ENCODE measurements around the gene MBNL1. TPM values are rescaled to one million over a fixed set of nuclear protein-coding genes. Genes with fewer than 3 reads are reported as not detected.
"Not testable (repeated sequence)": the region's sequence is repeated elsewhere in the genome, so short reads cannot be mapped to it uniquely, and the experiment has no call there.

MBNL1 gene
- polyA plus RNA-seq, 4 donors: 44.0 to 55.3 (median 52.5) TPM

- not testable (repeated sequence) for DNase-seq (ENCODE audit: low read depth in 4 of 4, low spot score in 3 of 4)
Measured at GRCh38 chr3:152367192-152367591, 98.5 kb downstream of the MBNL1 start.

GRCh38 chr3:152372633-152373032, 103.9 kb downstream of the MBNL1 start:
- DNase-seq (ENCODE audit: low read depth in 4 of 4, low spot score in 3 of 4): not testable (repeated sequence)

GRCh38 chr3:152373379-152373778, 104.7 kb downstream of the MBNL1 start:
- no peak for DNase-seq (ENCODE audit: low read depth in 4 of 4, low spot score in 3 of 4)

- no peak for DNase-seq (ENCODE audit: low read depth in 4 of 4, low spot score in 3 of 4)
Measured at GRCh38 chr3:152374262-152374990, 105.7 kb downstream of the MBNL1 start.

- no peak for DNase-seq (ENCODE audit: low read depth in 4 of 4, low spot score in 3 of 4)
Measured at GRCh38 chr3:152375546-152375945, 106.8 kb downstream of the MBNL1 start.

GRCh38 chr3:152376351-152377183, 107.8 kb downstream of the MBNL1 start:
- no peak for DNase-seq (ENCODE audit: low read depth in 4 of 4, low spot score in 3 of 4)

GRCh38 chr3:152377184-152377570, 108.4 kb downstream of the MBNL1 start:
- no peak for DNase-seq (ENCODE audit: low read depth in 4 of 4, low spot score in 3 of 4)

GRCh38 chr3:152379415-152380042, 110.8 kb downstream of the MBNL1 start:
- DNase-seq (ENCODE audit: low read depth in 4 of 4, low spot score in 3 of 4): no peak

GRCh38 chr3:152380043-152380442, 111.3 kb downstream of the MBNL1 start:
- no peak for DNase-seq (ENCODE audit: low read depth in 4 of 4, low spot score in 3 of 4)

- DNase-seq (ENCODE audit: low read depth in 4 of 4, low spot score in 3 of 4): no peak
Measured at GRCh38 chr3:152381881-152382295, 113.2 kb downstream of the MBNL1 start.

- DNase-seq (ENCODE audit: low read depth in 4 of 4, low spot score in 3 of 4): no peak
Measured at GRCh38 chr3:152382312-152383135, 113.8 kb downstream of the MBNL1 start.

GRCh38 chr3:152383136-152383606, 114.4 kb downstream of the MBNL1 start:
- no peak for DNase-seq (ENCODE audit: low read depth in 4 of 4, low spot score in 3 of 4)

GRCh38 chr3:152384412-152384811, 115.7 kb downstream of the MBNL1 start:
- DNase-seq (ENCODE audit: low read depth in 4 of 4, low spot score in 3 of 4): no peak

GRCh38 chr3:152385761-152386160, 117.0 kb downstream of the MBNL1 start:
- DNase-seq (ENCODE audit: low read depth in 4 of 4, low spot score in 3 of 4): no peak

- no peak for DNase-seq (ENCODE audit: low read depth in 4 of 4, low spot score in 3 of 4)
Measured at GRCh38 chr3:152386208-152386607, 117.5 kb downstream of the MBNL1 start.

- DNase-seq (ENCODE audit: low read depth in 4 of 4, low spot score in 3 of 4): no peak
Measured at GRCh38 chr3:152388631-152389030, 119.9 kb downstream of the MBNL1 start.

- DNase-seq (ENCODE audit: low read depth in 4 of 4, low spot score in 3 of 4): no peak
Measured at GRCh38 chr3:152389316-152389934, 120.7 kb downstream of the MBNL1 start.

GRCh38 chr3:152390647-152391046, 121.9 kb downstream of the MBNL1 start:
- DNase-seq (ENCODE audit: low read depth in 4 of 4, low spot score in 3 of 4): no peak

GRCh38 chr3:152391671-152392070, 122.9 kb downstream of the MBNL1 start:
- no peak for DNase-seq (ENCODE audit: low read depth in 4 of 4, low spot score in 3 of 4)
